Suprapubic skin (tissue), 4 donors: Measurements from ENCODE around the gene PHPT1. TPM values are rescaled to one million over a fixed set of nuclear protein-coding genes. Genes with fewer than 3 reads are reported as not detected.

Experiments
- DNase-seq, 2 donors: peaks; one replicate each; pipeline ENCODE4 v3.0.0-alpha.2; 2019; ENCODE audit warnings: low spot score in 2 of 2
- H3K27ac ChIP-seq: fragments of 200-600 bp; sonication (generic); one replicate; pipeline ENCODE4 v1.5.1; 2019
- H3K27me3 ChIP-seq: fragments of 200-600 bp; sonication (generic); one replicate; pipeline ENCODE4 v1.5.1; 2019
- H3K36me3 ChIP-seq: fragments of 200-600 bp; sonication (generic); one replicate; pipeline ENCODE4 v1.5.1; 2019
- H3K4me1 ChIP-seq: fragments of 200-600 bp; sonication (generic); one replicate; pipeline ENCODE4 v1.5.1; 2019
- H3K4me3 ChIP-seq: fragments of 200-600 bp; sonication (generic); one replicate; pipeline ENCODE4 v1.5.1; 2019; ENCODE audit warnings: mild to moderate bottlenecking
- H3K9me3 ChIP-seq: fragments of 200-600 bp; sonication (generic); one replicate; pipeline ENCODE4 v1.5.1; 2019
- CTCF ChIP-seq, 2 donors: fragments of 200-600 bp in 1 of 2; fragments of 450-650 bp in 1 of 2; sonication (generic) in 1 of 2; IDR thresholded peaks; one replicate each; pipeline ENCODE4 v1.5.1; 2016 to 2019; ENCODE audit warnings: antibody characterized with exemption in 2 of 2, mild to moderate bottlenecking in 1 of 2, moderate library complexity in 1 of 2
- EP300 ChIP-seq: sonication (generic); formaldehyde crosslinking; IDR thresholded peaks from one replicate; pipeline ENCODE4 v1.6.1; 2017; ENCODE audit warnings: antibody characterized with exemption
- POLR2A ChIP-seq, 2 donors: fragments of 450-650 bp; IDR thresholded peaks; one replicate each; pipeline ENCODE4 v1.6.1; 2017; ENCODE audit warnings: antibody characterized with exemption in 2 of 2, mild to moderate bottlenecking in 2 of 2, moderate library complexity in 2 of 2
- POLR2AphosphoS5 ChIP-seq, 3 donors: sonication (generic); formaldehyde crosslinking; IDR thresholded peaks; one replicate each; pipeline ENCODE4 v1.6.1; 2017; ENCODE audit warnings: antibody characterized with exemption in 3 of 3
- WGBS: methylation state at CpG from one replicate; pipeline ENCODE4 v1.1.5; 2018; 5-methylcytosine and 5-hydroxymethylcytosine counted together
- total RNA-seq, 4 donors: library from RNA; depleted of rRNA; stranded (reverse); fragments of >200 nt; gene quantifications; one replicate each; pipeline ENCODE4 v1.1.0, GENCODE V29; 2016

PHPT1 gene
- total RNA-seq, 4 donors from 2014 or later: 41.9 to 64.2 (median 46.6) TPM

GRCh38 chr9:136820971-136821825 lies 28.0 kb upstream of the PHPT1 start:
- H3K9me3 ChIP-seq: no peaks in the 10 kb centered on the region
- DNase-seq: peak in 1 of 2 donors; percentile 57
- H3K4me3 ChIP-seq: peak overlapping the region; percentile 37
- peaks cover 31% of the 10 kb centered on the region for H3K36me3 ChIP-seq
- 73% methylated on average over 7 of the region's 83 CpGs for WGBS
- TF ChIP-seq POLR2A (IDR thresholded peaks at IDR 0.05) (no peak), EP300 (no peak), CTCF (IDR thresholded peaks at IDR 0.05) (no peak), POLR2AphosphoS5 (IDR thresholded peaks at IDR 0.05) (no peak)
- H3K27ac ChIP-seq: no peak overlapping the region
- no peaks in the 10 kb centered on the region for H3K27me3 ChIP-seq
- H3K4me1 ChIP-seq: peaks cover 11% of the 10 kb centered on the region

GRCh38 chr9:136821826-136822544 lies 27.2 kb upstream of the PHPT1 start:
- Histone ChIP-seq H3K36me3 (peaks cover 39% of the 10 kb centered on the region), H3K27me3 (no peaks in the 10 kb centered on the region), H3K4me3 (peak overlapping the region; percentile 37), H3K27ac (no peak overlapping the region), H3K4me1 (peaks cover 11% of the 10 kb centered on the region), H3K9me3 (no peaks in the 10 kb centered on the region)
- TF ChIP-seq CTCF (IDR thresholded peaks at IDR 0.05): no peak
- TF ChIP-seq EP300: no peak
- 88% methylated on average over 24 of the region's 42 CpGs for WGBS
- DNase-seq: no peak

GRCh38 chr9:136823136-136824046 lies 25.8 kb upstream of the PHPT1 start:
- no peak overlapping the region for H3K27ac ChIP-seq
- H3K4me1 ChIP-seq: peaks cover 11% of the 10 kb centered on the region
- no peaks in the 10 kb centered on the region for H3K9me3 ChIP-seq
- TF ChIP-seq POLR2A (IDR thresholded peaks at IDR 0.05) (no peak), EP300 (no peak), CTCF (IDR thresholded peaks at IDR 0.05) (no peak), POLR2AphosphoS5 (IDR thresholded peaks at IDR 0.05) (no peak)
- WGBS: 89% methylated on average over 26 of the region's 30 CpGs
- no peaks in the 10 kb centered on the region for H3K27me3 ChIP-seq
- no peak overlapping the region for H3K4me3 ChIP-seq
- peaks cover 52% of the 10 kb centered on the region for H3K36me3 ChIP-seq
- DNase-seq: no peak

GRCh38 chr9:136824496-136825225 lies 24.5 kb upstream of the PHPT1 start:
- Histone ChIP-seq H3K27me3 (no peaks in the 10 kb centered on the region), H3K4me1 (peaks cover 11% of the 10 kb centered on the region), H3K27ac (no peak overlapping the region), H3K36me3 (peaks cover 65% of the 10 kb centered on the region), H3K4me3 (no peak overlapping the region), H3K9me3 (no peaks in the 10 kb centered on the region)
- TF ChIP-seq CTCF (IDR thresholded peaks at IDR 0.05) (no peak), POLR2AphosphoS5 (IDR thresholded peaks at IDR 0.05) (no peak), POLR2A (IDR thresholded peaks at IDR 0.05) (no peak), EP300 (no peak)
- no peak for DNase-seq
- WGBS: 89% methylated on average over 11 of the region's 21 CpGs
